Osteocyte (in vitro differentiated cells): Measurements from ENCODE around the gene EXOC3L4. TPM values are rescaled to one million over a fixed set of nuclear protein-coding genes. Genes with fewer than 3 reads are reported as not detected.

ENCODE experiments used
- DNase-seq: peaks from one replicate; pipeline ENCODE4 v3.0.0; 2021; ENCODE audit warnings: mixed read lengths; ENCODE audit not compliant: unreplicated experiment; ENCODE audit errors: extremely low spot score
- H3K27ac Mint-ChIP-seq: one replicate; pipeline ENCODE4 v1.8.0; 2021; ENCODE audit warnings: mild to moderate bottlenecking, mixed read lengths; ENCODE audit not compliant: unreplicated experiment
- H3K27me3 Mint-ChIP-seq: one replicate; pipeline ENCODE4 v1.8.0; 2021; ENCODE audit warnings: mixed read lengths; ENCODE audit not compliant: unreplicated experiment
- H3K36me3 Mint-ChIP-seq: one replicate; pipeline ENCODE4 v1.8.0; 2021; ENCODE audit warnings: mixed read lengths; ENCODE audit not compliant: unreplicated experiment
- H3K4me1 Mint-ChIP-seq: one replicate; pipeline ENCODE4 v1.8.0; 2021; ENCODE audit warnings: mixed read lengths; ENCODE audit not compliant: unreplicated experiment
- H3K4me3 Mint-ChIP-seq: one replicate; pipeline ENCODE4 v1.8.0; 2021; ENCODE audit warnings: mild to moderate bottlenecking, moderate library complexity, mixed read lengths; ENCODE audit not compliant: unreplicated experiment
- H3K9me3 Mint-ChIP-seq: one replicate; pipeline ENCODE4 v1.8.0; 2021; ENCODE audit warnings: mixed read lengths; ENCODE audit not compliant: unreplicated experiment
- CTCF ChIP-seq: fragments of 200-600 bp; sonication (generic); IDR thresholded peaks from 2 replicates; pipeline ENCODE4 v1.5.0; 2021; ENCODE audit warnings: antibody characterized with exemption, mild to moderate bottlenecking, moderate library complexity
- total RNA-seq: library from RNA; stranded (reverse); gene quantifications from 2 replicates; pipeline ENCODE4 v1.2.1, GENCODE V29; 2021

The EXOC3L4 gene
- total RNA-seq, 1 donor from 2014 or later = 0.86 TPM

- Mint-ChIP-seq H3K27me3 (peaks cover 3% of the 10 kb centered on the region), H3K4me3 (no peak overlapping the region), H3K36me3 (no peaks in the 10 kb centered on the region), H3K27ac (no peak overlapping the region), H3K9me3 (no peaks in the 10 kb centered on the region), H3K4me1 (peaks cover 4% of the 10 kb centered on the region)
- no peak for DNase-seq
- no peak for TF ChIP-seq CTCF
These were observed 3.8 kb downstream of the EXOC3L4 start for GRCh38 chr14:103097994-103098957.

GRCh38 chr14:103099081-103099732 is 4.7 kb downstream of the EXOC3L4 start:
- Mint-ChIP-seq H3K27ac (no peak overlapping the region), H3K9me3 (no peaks in the 10 kb centered on the region), H3K4me1 (peaks cover 4% of the 10 kb centered on the region), H3K36me3 (no peaks in the 10 kb centered on the region), H3K4me3 (no peak overlapping the region), H3K27me3 (peaks cover 3% of the 10 kb centered on the region)
- no peak for TF ChIP-seq CTCF
- DNase-seq = no peak

- Mint-ChIP-seq H3K36me3 (no peaks in the 10 kb centered on the region), H3K27me3 (peaks cover 3% of the 10 kb centered on the region), H3K4me1 (peaks cover 1% of the 10 kb centered on the region), H3K9me3 (no peaks in the 10 kb centered on the region), H3K27ac (no peak overlapping the region), H3K4me3 (no peak overlapping the region)
- no peak for TF ChIP-seq CTCF
- DNase-seq = no peak
These were observed 5.3 kb downstream of the EXOC3L4 start for GRCh38 chr14:103099733-103100280.

GRCh38 chr14:103100281-103101121 is 6.0 kb downstream of the EXOC3L4 start:
- Mint-ChIP-seq H3K4me1 (no peaks in the 10 kb centered on the region), H3K9me3 (no peaks in the 10 kb centered on the region), H3K36me3 (no peaks in the 10 kb centered on the region), H3K4me3 (no peak overlapping the region), H3K27ac (no peak overlapping the region), H3K27me3 (peaks cover 3% of the 10 kb centered on the region)
- no peak for TF ChIP-seq CTCF
- no peak for DNase-seq
